ENCODE results near the gene EPS8L2. TPM values are rescaled to one million over a fixed set of nuclear protein-coding genes. Genes with fewer than 3 reads are reported as not detected.
"Not testable (repeated sequence)": the region's sequence is repeated elsewhere in the genome, so short reads cannot be mapped to it uniquely, and the experiment has no call there.

The EPS8L2 gene
- total RNA-seq, 1 donor: 55.3 TPM

DNA sequence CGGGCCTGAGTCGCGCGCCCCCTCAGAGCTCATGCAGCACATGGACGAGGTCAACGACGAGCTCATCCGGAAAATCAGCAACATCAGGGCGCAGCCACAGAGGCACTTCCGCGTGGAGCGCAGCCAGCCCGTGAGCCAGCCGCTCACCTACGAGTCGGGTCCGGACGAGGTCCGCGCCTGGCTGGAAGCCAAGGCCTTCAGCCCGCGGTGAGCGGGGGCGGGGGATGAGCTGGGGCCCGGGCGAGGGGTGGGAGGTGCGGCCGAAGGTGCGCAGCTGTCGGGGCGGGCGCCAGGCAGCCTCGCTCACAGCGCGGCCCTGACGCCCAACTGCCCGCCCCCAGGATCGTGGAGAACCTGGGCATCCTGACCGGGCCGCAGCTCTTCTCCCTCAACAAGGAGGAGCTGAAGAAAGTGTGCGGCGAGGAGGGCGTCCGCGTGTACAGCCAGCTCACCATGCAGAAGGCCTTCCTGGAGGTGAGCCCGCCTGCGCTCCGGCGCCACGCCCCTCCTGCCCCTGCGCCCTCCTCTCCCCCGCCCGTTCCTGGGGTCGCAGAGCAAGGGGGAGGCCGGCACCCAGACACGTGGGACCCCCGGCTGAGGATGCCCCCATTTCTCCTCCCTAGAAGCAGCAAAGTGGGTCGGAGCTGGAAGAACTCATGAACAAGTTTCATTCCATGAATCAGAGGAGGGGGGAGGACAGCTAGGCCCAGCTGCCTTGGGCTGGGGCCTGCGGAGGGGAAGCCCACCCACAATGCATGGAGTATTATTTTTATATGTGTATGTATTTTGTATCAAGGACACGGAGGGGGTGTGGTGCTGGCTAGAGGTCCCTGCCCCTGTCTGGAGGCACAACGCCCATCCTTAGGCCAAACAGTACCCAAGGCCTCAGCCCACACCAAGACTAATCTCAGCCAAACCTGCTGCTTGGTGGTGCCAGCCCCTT, 20.5 kb downstream of the EPS8L2 start:
- DNase-seq (ENCODE audit: low read depth): peak; percentile 20
- TF ChIP-seq, protein P1, sequence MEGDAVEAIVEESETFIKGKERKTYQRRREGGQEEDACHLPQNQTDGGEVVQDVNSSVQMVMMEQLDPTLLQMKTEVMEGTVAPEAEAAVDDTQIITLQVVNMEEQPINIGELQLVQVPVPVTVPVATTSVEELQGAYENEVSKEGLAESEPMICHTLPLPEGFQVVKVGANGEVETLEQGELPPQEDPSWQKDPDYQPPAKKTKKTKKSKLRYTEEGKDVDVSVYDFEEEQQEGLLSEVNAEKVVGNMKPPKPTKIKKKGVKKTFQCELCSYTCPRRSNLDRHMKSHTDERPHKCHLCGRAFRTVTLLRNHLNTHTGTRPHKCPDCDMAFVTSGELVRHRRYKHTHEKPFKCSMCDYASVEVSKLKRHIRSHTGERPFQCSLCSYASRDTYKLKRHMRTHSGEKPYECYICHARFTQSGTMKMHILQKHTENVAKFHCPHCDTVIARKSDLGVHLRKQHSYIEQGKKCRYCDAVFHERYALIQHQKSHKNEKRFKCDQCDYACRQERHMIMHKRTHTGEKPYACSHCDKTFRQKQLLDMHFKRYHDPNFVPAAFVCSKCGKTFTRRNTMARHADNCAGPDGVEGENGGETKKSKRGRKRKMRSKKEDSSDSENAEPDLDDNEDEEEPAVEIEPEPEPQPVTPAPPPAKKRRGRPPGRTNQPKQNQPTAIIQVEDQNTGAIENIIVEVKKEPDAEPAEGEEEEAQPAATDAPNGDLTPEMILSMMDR (IDR thresholded peaks at IDR 0.05; ENCODE audit: insufficient read depth, low read depth, low read length): no peak
- no peak overlapping the region for H3K4me3 ChIP-seq (ENCODE audit: low read depth, low read length)

DNA sequence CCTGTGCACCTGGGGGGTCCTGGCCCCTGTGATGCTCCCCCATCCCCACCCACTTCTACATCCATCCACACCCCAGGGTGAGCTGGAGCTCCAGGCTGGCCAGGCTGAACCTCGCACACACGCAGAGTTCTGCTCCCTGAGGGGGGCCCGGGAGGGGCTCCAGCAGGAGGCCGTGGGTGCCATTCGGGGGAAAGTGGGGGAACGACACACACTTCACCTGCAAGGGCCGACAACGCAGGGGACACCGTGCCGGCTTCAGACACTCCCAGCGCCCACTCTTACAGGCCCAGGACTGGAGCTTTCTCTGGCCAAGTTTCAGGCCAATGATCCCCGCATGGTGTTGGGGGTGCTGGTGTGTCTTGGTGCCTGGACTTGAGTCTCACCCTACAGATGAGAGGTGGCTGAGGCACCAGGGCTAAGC, 21.3 kb downstream of the EPS8L2 start:
- TF ChIP-seq, protein P1 (IDR thresholded peaks at IDR 0.05; ENCODE audit: insufficient read depth, low read depth, low read length): no peak
- H3K4me3 ChIP-seq (ENCODE audit: low read depth, low read length): no peak overlapping the region
- no peak for DNase-seq (ENCODE audit: low read depth)

DNA sequence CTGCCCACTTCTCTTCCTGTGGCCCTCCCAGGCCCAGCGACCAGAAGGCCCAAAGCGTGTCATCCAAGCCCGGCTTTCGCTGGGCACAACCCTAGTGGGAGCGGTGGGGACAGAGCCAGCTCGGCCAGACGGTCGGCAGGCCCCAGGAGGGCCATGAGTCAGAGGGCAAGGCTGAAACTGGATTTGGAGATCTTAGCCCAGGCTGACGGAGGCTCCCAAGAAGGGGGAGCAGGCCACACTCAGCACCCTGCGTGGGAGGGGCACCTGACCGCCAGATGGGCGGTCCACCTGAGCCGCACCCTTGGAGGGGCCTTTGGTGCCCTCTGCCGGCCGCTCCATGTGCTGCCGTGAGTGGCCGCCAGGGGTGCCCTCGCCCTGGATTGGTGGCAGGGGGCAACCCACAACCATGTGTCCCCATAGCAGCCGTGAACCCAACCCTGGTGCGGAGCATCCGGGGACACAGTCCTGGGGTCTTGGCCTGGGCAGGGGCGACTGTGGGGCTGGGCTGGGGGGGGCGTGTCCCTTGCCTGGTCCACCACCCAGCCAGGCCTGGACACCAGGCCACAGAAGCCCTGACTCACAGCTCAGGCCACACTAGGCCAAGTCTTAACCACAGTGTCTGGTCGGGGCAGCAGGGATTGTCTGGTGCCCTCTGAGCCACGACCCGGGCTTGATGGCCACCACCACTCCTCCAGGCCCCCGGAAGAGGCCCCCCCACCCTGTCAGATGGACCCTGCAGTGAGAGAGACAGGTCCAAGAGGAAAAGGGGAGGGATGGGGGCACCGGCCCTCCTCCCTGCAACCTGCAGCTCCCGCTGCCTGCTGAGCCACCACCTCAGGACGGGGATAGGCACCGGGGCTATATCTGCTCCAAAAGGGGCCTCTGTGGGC, 22.1 kb downstream of the EPS8L2 start:
- peak; percentile 89 for DNase-seq (ENCODE audit: low read depth)
- H3K4me3 ChIP-seq (ENCODE audit: low read depth, low read length): no peak overlapping the region
- TF ChIP-seq, protein P1 (IDR thresholded peaks at IDR 0.05; ENCODE audit: insufficient read depth, low read depth, low read length): peak; percentile 99

DNA sequence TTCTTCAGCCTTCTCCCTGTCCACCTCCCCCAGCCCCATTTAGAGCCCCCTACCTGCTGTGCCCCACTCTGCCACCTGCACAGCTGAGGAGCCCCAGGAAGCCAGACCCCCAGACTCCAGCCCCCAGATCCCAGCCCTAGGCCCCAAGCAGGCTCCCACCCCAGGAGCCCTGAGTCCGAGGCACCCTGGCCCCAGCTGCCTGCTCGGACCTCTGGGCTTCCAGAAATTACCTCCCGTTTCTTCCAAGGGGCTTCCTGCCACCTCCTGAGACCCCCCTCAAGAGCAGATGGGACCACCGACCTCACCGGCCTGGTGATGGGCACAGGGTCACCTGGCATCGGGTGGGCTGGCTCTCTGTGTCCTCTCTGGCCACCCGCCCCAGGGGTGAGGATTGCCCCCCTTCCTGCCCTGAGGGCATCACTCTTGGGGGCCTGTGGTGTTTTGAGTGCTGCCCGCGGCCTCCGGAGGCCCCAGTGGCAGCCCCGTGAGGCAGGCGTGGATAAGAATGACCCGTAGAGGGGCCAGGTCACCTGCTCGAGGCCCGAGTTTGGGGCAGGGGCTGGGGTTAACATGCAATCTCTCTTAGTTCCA, 23.0 kb downstream of the EPS8L2 start:
- TF ChIP-seq, protein P1 (IDR thresholded peaks at IDR 0.05; ENCODE audit: insufficient read depth, low read depth, low read length): no peak
- DNase-seq (ENCODE audit: low read depth): no peak
- H3K4me3 ChIP-seq (ENCODE audit: low read depth, low read length): no peak overlapping the region

DNA sequence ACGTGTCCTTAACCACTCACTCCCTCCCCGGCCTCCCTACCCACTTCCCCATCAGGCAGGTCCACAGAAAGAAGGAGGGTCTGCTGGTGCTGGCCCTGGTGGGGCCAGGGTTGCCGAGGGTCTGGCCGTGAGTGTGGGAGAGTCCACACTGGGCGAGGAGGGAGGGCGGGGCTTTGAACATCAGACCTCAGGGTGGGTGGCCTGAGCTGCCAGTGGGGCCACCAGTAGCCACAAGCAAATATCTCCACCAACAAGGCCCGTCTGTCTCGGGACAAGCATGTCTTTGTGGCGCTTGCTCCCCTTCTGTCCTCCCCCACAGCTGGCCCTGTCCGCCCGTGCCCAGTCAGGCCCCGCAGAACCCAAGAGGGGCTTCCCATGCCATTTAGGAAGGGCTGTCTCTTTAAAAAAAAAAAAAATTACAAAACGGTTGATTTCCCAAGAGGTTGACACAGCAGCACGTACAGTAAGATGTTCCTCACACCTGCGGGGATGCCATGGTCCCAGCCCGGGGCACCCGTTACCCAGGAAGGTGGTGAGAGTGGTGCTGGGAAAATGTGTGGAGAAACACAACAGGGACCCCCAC, 23.6 kb downstream of the EPS8L2 start:
- TF ChIP-seq, protein P1 (IDR thresholded peaks at IDR 0.05; ENCODE audit: insufficient read depth, low read depth, low read length): no peak
- H3K4me3 ChIP-seq (ENCODE audit: low read depth, low read length): no peak overlapping the region
- no peak for DNase-seq (ENCODE audit: low read depth)

DNA sequence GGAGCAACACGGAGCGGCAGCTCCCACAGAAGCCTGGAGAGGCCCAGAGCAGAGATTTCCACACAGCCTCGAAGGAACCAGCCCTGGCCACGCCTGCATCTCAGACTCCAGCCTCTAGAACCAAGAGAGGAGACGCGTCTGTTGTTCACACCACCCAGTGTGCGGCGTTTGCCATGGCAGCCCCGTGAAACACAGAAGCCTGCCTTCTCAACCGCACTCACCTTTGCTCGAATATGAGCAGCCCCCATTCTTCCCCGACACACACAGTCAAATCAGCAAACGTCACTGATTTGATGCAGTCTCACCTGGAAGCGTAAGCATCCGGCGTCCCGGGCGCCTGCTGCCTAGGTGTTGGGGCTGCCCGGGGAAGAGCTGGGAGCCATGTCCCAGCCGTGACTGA, 27.0 kb downstream of the EPS8L2 start:
- no peak for DNase-seq (ENCODE audit: low read depth)

DNA sequence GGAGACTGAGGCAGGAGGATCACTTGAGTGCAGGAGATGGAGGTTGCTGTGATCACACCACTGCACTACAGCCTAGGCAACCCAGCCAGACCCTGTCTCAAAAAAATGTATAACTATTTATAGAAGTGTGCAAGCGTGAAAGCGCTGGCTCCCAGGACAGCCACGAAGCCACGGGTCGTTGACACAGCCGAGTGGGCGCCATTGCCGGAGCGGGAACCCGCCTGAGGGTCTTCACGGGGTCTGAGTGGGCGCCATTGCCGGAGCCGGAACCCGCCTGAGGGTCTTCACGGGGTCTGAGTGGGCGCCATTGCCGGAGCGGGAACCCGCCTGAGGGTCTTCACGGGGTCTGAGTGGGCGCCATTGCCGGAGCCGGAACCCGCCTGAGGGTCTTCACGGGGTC, 28.5 kb downstream of the EPS8L2 start:
- not testable (repeated sequence) for DNase-seq (ENCODE audit: low read depth); H3K4me3 ChIP-seq (ENCODE audit: low read depth, low read length)

More for the DNA sequence above, 27.0 kb downstream of the EPS8L2 start:
- no peak overlapping the region for H3K4me3 ChIP-seq (ENCODE audit: low read depth, low read length)
- TF ChIP-seq, protein P1 (IDR thresholded peaks at IDR 0.05; ENCODE audit: insufficient read depth, low read depth, low read length): no peak

Measured in fibroblast of villous mesenchyme (primary cell).